Forelimb muscle (tissue), 1 donor: ENCODE measurements around the gene PALLD. TPM values are rescaled to one million over a fixed set of nuclear protein-coding genes. Genes with fewer than 3 reads are reported as not detected.
A peak's percentile ranks its signal among the peaks of the same experiment; 100 is the strongest.

Experiments
- DNase-seq: peaks from one replicate; pipeline ENCODE4 v3.0.0-alpha.2; 2013; ENCODE audit warnings: low read depth
- polyA plus RNA-seq: library from polyadenylated mRNA; unstranded; fragments of 120-200 nt; gene quantifications from one replicate; pipeline ENCODE4 v1.2.1, GENCODE V29; 2013; ENCODE audit not compliant: insufficient read length

PALLD gene
- polyA plus RNA-seq, 1 donor, result 167 TPM

- DNase-seq, result no peak
These were observed 61.7 kb downstream of the PALLD start for GRCh38 chr4:168558599-168558998.

GRCh38 chr4:168560184-168561180, 63.6 kb downstream of the PALLD start:
- DNase-seq, result no peak

GRCh38 chr4:168562041-168562571, 65.3 kb downstream of the PALLD start:
- no peak for DNase-seq

GRCh38 chr4:168564023-168564422, 67.2 kb downstream of the PALLD start:
- no peak for DNase-seq

GRCh38 chr4:168565130-168565529, 68.3 kb downstream of the PALLD start:
- DNase-seq, result no peak

- DNase-seq, result no peak
These were observed 69.9 kb downstream of the PALLD start for GRCh38 chr4:168566726-168567125.

GRCh38 chr4:168569066-168569930, 72.4 kb downstream of the PALLD start:
- DNase-seq, result no peak

GRCh38 chr4:168569931-168570276, 73.1 kb downstream of the PALLD start:
- no peak for DNase-seq

- no peak for DNase-seq
These were observed 73.6 kb downstream of the PALLD start for GRCh38 chr4:168570466-168570865.

GRCh38 chr4:168572002-168572401, 75.2 kb downstream of the PALLD start:
- no peak for DNase-seq

GRCh38 chr4:168573870-168574269, 77.0 kb downstream of the PALLD start:
- no peak for DNase-seq

- no peak for DNase-seq
These were observed 77.9 kb downstream of the PALLD start for GRCh38 chr4:168574581-168575295.

- DNase-seq, result no peak
These were observed 78.6 kb downstream of the PALLD start for GRCh38 chr4:168575473-168575872.

GRCh38 chr4:168577624-168578023, 80.8 kb downstream of the PALLD start:
- no peak for DNase-seq

GRCh38 chr4:168580228-168580627, 83.4 kb downstream of the PALLD start:
- no peak for DNase-seq

- DNase-seq, result no peak
These were observed 87.5 kb downstream of the PALLD start for GRCh38 chr4:168584321-168584771.

GRCh38 chr4:168585168-168586091, 88.6 kb downstream of the PALLD start:
- DNase-seq, result peak; percentile 72

- DNase-seq, result no peak
These were observed 90.1 kb downstream of the PALLD start for GRCh38 chr4:168586926-168587325.

GRCh38 chr4:168587411-168588125, 90.7 kb downstream of the PALLD start:
- DNase-seq, result peak; percentile 53
